ENCODE results near the gene UBE2O. TPM values are rescaled to one million over a fixed set of nuclear protein-coding genes. Genes with fewer than 3 reads are reported as not detected.
A peak's percentile ranks its signal among the peaks of the same experiment; 100 is the strongest.

The UBE2O gene
- total RNA-seq, 2 donors from 2014 or later: 19.5 to 21.8 TPM

- Histone ChIP-seq H3K27me3 (no peaks in the 10 kb centered on the region), H3K36me3 (no peaks in the 10 kb centered on the region), H3K4me3 (no peak overlapping the region), H3K9me3 (no peaks in the 10 kb centered on the region), H3K27ac (no peak overlapping the region), H3K4me1 (peaks cover 0 to 56% of the 10 kb centered on the region in 2 donors)
- no peak for DNase-seq (ENCODE audit: low spot score)
- no peak for TF ChIP-seq CTCF (IDR thresholded peaks at IDR 0.05)
These were observed 37.3 kb upstream of the UBE2O start for GRCh38 chr17:76490112-76490710.

DNA sequence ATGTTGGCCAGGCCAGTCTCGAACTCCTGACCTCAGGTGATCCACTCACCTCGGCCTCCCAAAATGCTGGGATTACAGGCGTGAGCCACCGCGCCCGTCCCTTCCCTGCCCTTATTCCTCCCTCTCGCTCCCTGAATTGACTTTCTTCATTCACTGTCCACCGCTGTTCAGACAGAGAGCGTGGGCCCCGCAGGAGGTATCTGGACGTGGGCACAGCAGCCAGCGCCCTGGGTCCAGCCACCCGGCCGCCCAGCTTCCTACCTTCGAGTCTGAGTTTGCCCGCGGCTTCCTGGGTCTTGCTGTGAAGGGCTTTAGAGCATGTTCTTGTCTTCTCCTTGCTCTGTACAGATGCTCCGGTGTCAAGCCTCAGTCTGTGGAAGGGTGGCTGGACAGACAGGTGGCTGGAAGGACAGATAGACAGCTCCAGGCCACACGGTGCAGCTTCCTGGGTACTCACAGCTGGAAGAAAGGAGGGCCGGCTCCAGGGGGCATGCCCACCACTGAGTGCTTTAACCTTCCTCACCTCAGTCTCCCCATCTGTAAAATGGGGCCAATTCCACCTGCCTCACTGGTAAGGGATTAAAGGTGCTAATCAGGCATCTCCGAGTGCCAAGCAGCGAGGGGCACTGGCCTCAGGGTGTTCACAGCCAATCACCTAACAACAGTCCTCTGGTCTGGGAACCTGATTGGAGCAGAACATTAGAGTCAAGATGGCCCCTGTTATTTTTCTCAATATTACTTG, 34.7 kb upstream of the UBE2O start:
- Histone ChIP-seq H3K4me1 (peaks cover 0 to 46% of the 10 kb centered on the region in 2 donors), H3K27ac (no peak overlapping the region), H3K9me3 (no peaks in the 10 kb centered on the region), H3K4me3 (no peak overlapping the region), H3K27me3 (no peaks in the 10 kb centered on the region), H3K36me3 (no peaks in the 10 kb centered on the region)
- no peak for TF ChIP-seq CTCF (IDR thresholded peaks at IDR 0.05)
- no peak for DNase-seq (ENCODE audit: low spot score)

DNA sequence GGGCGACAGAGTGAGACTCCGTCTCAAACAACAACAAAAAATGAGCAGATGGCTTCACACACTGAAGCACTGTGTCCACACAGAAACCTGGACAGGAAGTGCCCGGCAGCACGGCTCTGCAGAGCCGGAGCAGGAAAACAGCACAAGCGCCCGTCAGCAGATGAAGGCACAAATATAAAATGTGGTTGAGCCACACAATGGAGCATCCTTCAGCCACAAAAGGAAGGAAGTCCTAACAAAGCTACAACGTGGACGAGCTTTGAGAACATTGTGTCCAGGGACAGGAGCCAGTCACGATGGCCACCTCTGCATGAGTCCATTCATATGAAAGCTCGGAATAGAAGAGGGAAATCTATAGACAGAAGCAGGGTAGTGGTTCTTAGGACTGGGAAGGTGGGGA, 32.6 kb upstream of the UBE2O start:
- no peak overlapping the region for H3K4me3 ChIP-seq
- no peaks in the 10 kb centered on the region for H3K36me3 ChIP-seq
- no peaks in the 10 kb centered on the region for H3K9me3 ChIP-seq
- peaks cover 0 to 32% of the 10 kb centered on the region in 2 donors for H3K4me1 ChIP-seq
- TF ChIP-seq CTCF (IDR thresholded peaks at IDR 0.05): no peak
- H3K27me3 ChIP-seq: no peaks in the 10 kb centered on the region
- DNase-seq (ENCODE audit: low spot score): no peak
- H3K27ac ChIP-seq: peak overlapping the region; percentile 17 to 59

DNA sequence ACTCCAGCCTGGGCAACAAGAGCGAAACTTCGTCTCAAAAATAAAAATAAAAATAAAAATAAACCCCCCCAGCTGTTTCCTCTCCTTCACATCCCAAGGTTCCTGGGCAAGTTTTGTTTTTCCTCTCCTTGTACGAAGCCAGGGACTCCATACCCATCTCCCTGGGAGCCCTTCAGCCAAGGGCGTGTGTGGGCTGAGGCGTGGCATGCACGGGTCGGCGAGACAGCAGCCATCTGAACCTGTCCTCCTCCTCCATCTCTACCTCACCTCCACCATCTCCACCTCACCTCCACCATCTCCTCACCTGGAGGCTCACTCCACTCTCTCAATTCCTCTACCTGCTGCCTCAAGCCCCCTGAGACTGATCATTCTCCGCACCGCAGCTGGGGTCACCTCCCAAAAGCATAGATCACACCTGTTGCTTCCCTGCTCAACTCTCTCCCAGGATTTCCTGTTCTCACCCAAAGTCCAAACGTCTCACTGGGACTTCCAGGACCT, 31.3 kb upstream of the UBE2O start:
- H3K27me3 ChIP-seq: no peaks in the 10 kb centered on the region
- H3K4me1 ChIP-seq: peaks cover 0 to 30% of the 10 kb centered on the region in 2 donors
- TF ChIP-seq CTCF (IDR thresholded peaks at IDR 0.05): no peak
- DNase-seq (ENCODE audit: low spot score): no peak
- no peak overlapping the region for H3K4me3 ChIP-seq
- H3K27ac ChIP-seq: peak overlapping the region in 1 of 2 donors; percentile 53
- no peaks in the 10 kb centered on the region for H3K9me3 ChIP-seq
- no peaks in the 10 kb centered on the region for H3K36me3 ChIP-seq

GRCh38 chr17:76481071-76481655, 28.2 kb upstream of the UBE2O start:
- H3K4me1 ChIP-seq: peaks cover 0 to 27% of the 10 kb centered on the region in 2 donors
- H3K27ac ChIP-seq: peak overlapping the region in 1 of 2 donors; percentile 16
- no peak overlapping the region for H3K4me3 ChIP-seq
- no peaks in the 10 kb centered on the region for H3K9me3 ChIP-seq
- no peaks in the 10 kb centered on the region for H3K36me3 ChIP-seq
- H3K27me3 ChIP-seq: no peaks in the 10 kb centered on the region
- no peak for TF ChIP-seq CTCF (IDR thresholded peaks at IDR 0.05)
- no peak for DNase-seq (ENCODE audit: low spot score)
